HL-60/S4 (cell line): ENCODE data around the gene PDZD11.
"Not testable (repeated sequence)": the region's sequence is repeated elsewhere in the genome, so short reads cannot be mapped to it uniquely, and the experiment has no call there.

Experiments
- in situ Hi-C: fragments of 300-500 bp; cut with MboI; formaldehyde crosslinking; loops from 2 replicates; pipeline ENCODE4 v1.14.3; 2022; ENCODE audit warnings: low sequenced_read_pairs

PDZD11 gene

GRCh38 chrX:70257423-70258288 lies 32.1 kb downstream of the PDZD11 start:
- in situ Hi-C loops: no loop called here

DNA sequence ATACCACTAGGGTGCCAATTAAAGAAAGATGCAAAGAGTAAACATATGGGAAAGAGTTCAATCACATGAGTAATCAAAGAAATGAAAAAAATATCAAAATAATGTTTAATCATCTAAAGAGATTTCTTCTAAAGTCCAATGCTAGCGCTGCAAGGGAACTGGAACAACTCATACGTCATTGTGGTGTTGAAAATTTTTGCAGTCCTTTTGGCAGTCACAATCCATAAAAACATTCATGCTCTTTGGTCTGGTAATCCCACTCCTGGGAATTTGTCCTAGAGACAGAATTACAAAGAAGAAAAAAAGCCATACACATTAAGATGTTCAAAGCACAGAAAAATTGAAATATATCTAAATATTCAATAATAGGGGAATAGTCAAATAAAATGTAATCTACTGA lies 34.3 kb downstream of the PDZD11 start:
- in situ Hi-C loops: no loop called here

DNA sequence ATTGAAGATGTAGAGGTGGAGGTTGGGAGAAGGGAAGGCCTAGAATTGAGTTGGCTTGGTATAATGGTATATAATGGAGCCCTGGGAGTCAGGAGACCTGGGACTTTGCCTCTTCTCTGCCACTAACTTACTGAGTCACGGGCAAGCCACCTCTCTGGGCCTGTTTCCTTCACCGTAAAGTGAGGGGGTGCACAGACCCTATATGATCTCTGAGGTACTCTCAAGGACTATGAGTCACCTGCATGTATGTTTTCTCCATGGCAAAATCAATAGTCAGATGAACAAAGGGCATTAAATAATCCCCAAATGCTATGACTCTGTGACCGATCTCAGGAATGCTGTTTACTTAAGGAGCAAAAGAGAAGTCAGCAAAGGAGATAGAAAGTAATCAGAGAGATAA lies 34.8 kb downstream of the PDZD11 start:
- in situ Hi-C loops: no loop called here

DNA sequence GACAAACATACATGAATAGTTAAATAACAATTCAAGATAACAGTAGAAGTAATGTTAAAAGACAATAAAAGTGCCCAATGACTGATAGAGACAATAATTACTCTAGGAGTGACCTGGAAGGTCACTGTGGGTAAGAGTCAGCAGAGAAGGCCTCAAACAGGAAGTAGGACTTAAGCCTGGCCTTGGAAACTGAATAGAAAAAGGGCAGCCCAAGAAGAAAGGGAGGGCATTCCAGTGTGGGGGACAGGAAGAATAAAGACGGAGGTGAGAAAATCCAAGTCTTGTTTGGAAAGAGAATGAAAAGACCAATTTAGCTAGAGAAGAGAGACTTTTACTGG lies 35.7 kb downstream of the PDZD11 start:
- in situ Hi-C loops: no loop called here

- in situ Hi-C loops: no loop called here
Observed at GRCh38 chrX:70253377-70254062, 36.2 kb downstream of the PDZD11 start.

DNA sequence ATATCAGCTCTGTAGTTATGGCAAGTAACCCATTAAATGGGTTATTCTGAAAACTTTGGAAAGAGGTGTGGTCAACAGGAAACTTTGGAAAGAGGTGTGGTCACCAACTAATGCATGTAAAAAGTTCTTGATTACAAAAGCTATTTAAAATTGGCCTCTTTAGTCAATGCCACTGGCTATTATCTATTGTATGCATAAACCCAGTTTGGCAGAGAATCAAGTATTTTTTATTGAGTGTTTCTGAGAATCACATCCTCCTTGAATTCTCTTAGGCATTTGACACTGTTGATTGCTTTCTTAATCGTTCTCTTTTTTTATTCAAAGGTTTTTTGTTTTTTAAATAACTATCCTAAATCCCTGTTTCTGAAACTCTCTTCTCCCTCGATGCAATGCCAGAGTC lies 37.2 kb downstream of the PDZD11 start:
- in situ Hi-C loops: no loop called here

DNA sequence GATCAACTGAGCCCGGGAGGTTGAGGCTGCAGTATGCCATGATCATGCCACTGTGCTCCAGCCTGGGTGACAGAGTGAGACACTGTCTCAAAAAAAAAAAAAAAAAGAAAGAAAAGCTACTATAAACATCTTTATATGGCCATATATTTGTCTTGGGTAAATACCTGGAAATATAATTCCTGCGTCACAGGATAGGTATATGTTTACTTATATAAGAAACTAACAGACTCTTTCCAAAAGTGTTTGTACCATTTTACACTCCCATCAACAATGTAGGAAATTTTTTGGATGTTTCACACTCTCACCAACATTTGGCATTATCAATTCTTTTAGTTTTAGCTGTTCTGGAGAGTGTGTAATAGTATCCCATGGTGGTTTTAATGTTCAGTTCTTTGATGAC lies 42.5 kb downstream of the PDZD11 start:
- in situ Hi-C loops: no loop called here

DNA sequence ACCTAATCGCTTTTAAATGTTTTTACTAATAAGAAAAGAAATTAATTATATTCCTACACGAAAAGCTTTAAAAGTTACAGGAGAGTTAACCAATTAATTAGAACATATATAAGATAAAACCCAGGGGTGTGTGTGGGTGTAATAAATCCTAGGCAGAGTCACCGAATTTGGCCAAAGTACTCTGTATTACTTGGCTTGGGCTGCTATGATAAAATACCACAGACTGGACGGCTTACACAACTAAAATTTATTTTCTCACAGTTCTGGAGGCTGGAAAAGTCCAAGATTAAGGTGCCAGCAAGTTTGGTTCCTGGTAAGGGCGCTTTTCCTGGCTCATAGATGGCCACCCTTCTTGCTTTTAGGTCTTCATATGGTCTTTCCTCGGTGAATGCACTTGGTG lies 44.8 kb downstream of the PDZD11 start:
- in situ Hi-C loops: no loop called here

DNA sequence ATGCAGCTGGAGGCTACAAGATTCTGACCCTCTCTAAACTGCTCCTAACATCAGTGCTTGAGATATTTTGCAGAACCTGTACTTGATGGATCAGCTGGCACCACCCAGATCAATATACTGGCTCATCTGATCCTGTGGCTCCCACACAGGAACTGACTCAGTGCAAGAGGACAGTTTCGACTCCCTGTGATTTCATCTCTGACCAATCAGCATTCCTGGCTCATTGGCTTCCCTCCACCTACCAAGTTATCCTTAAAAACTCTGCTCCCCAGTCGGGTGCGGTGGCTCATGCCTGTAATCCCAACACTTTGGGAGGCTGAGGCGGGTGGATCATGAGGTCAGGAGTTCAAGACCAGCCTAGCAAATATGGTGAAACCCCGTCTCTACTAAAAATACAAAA lies 46.1 kb downstream of the PDZD11 start:
- in situ Hi-C loops: not testable (repeated sequence)

DNA sequence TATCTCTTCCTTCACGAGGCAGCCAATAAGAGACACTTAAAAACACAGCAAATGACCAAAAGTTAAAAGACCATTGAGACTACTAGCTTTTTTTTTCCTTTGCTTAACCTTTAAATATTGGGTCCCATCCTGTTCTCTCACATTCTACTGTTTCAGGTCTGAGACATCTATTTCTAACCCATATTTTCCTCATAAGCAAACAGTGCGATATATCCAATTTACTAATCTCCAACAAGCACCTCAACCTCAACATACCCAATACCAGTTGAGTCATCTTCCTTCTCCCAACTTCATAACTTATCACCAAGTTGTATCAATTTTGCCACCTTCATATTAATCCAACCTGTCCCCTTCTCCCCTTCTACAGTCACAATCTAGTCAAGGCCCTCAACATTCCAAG lies 48.2 kb downstream of the PDZD11 start:
- in situ Hi-C loops: no loop called here

- in situ Hi-C loops: no loop called here
Observed at GRCh38 chrX:70240751-70241150, 49.0 kb downstream of the PDZD11 start.
